PC-9 (cell line): ENCODE results near the gene COQ9.

Experiments used
- CTCF ChIP-seq: fragments of 200-600 bp; sonication (generic); conservative IDR thresholded peaks from 2 replicates; pipeline ENCODE4 v1.6.1; 2017; ENCODE audit warnings: mixed run types, antibody characterized with exemption, mild to moderate bottlenecking, moderate library complexity
- EZH2 ChIP-seq: fragments of 200-600 bp; sonication (generic); IDR thresholded peaks from 2 replicates; pipeline ENCODE4 v1.8.0; 2017; ENCODE audit warnings: antibody characterized with exemption, low read depth

GRCh38 chr16:57500578-57501111 is 53.4 kb downstream of the COQ9 start:
- no peak for TF ChIP-seq EZH2
- TF ChIP-seq CTCF, result no peak
